HG03342 (cell line): ENCODE measurements around the gene CARMIL3.
"Not testable (repeated sequence)": the region's sequence is repeated elsewhere in the genome, so short reads cannot be mapped to it uniquely, and the experiment has no call there.

ENCODE experiments used
- ATAC-seq: cut with Tn5 transposase; IDR thresholded peaks from one replicate; pipeline ENCODE4 v1.9.1; 2021; ENCODE audit warnings: mild to moderate bottlenecking, moderate library complexity; ENCODE audit not compliant: unreplicated experiment

The CARMIL3 gene

GRCh38 chr14:24038686-24039085 is 13.1 kb upstream of the CARMIL3 start:
- ATAC-seq = no peak

GRCh38 chr14:24040692-24041091 is 11.1 kb upstream of the CARMIL3 start:
- ATAC-seq = no peak

- no peak for ATAC-seq
Measured at GRCh38 chr14:24042746-24043145, 9.1 kb upstream of the CARMIL3 start.

- ATAC-seq = not testable (repeated sequence)
Measured at GRCh38 chr14:24049002-24049401, 2.8 kb upstream of the CARMIL3 start.

- not testable (repeated sequence) for ATAC-seq
Measured at GRCh38 chr14:24050753-24051152, 1.1 kb upstream of the CARMIL3 start.

- ATAC-seq = no peak
Measured at GRCh38 chr14:24051176-24051788, 527 bp upstream of the CARMIL3 start.

- no peak for ATAC-seq
Measured at GRCh38 chr14:24052656-24053547, 1.1 kb downstream of the CARMIL3 start.

- ATAC-seq = no peak
Measured at GRCh38 chr14:24053548-24054323, 1.9 kb downstream of the CARMIL3 start.

GRCh38 chr14:24054324-24054641 is 2.5 kb downstream of the CARMIL3 start:
- ATAC-seq = no peak

- ATAC-seq = no peak
Measured at GRCh38 chr14:24054646-24055045, 2.8 kb downstream of the CARMIL3 start.

- no peak for ATAC-seq
Measured at GRCh38 chr14:24055971-24056799, 4.4 kb downstream of the CARMIL3 start.

GRCh38 chr14:24056800-24057184 is 5.0 kb downstream of the CARMIL3 start:
- ATAC-seq = no peak

GRCh38 chr14:24057271-24057670 is 5.5 kb downstream of the CARMIL3 start:
- ATAC-seq = no peak

GRCh38 chr14:24057867-24058259 is 6.1 kb downstream of the CARMIL3 start:
- no peak for ATAC-seq

GRCh38 chr14:24058260-24058950 is 6.6 kb downstream of the CARMIL3 start:
- ATAC-seq = no peak

GRCh38 chr14:24058951-24059475 is 7.2 kb downstream of the CARMIL3 start:
- ATAC-seq = no peak

GRCh38 chr14:24059841-24060388 is 8.1 kb downstream of the CARMIL3 start:
- ATAC-seq = no peak

- no peak for ATAC-seq
Measured at GRCh38 chr14:24060443-24060842, 8.6 kb downstream of the CARMIL3 start.

- no peak for ATAC-seq
Measured at GRCh38 chr14:24060984-24061913, 9.4 kb downstream of the CARMIL3 start.
